GM12891 (cell line): ENCODE results near the gene SPATC1L.

Source experiments
- PAX5 ChIP-seq: IDR thresholded peaks from 2 replicates; pipeline ENCODE4 v1.6.1; 2011; ENCODE audit warnings: low read length, moderate library complexity, mild to moderate bottlenecking; ENCODE audit not compliant: insufficient read depth, severe bottlenecking
- POLR2A ChIP-seq: IDR thresholded peaks from 2 replicates; pipeline ENCODE4 v1.6.1; 2011; ENCODE audit warnings: low read depth, low read length, control low read depth
- TAF1 ChIP-seq: IDR thresholded peaks from 2 replicates; pipeline ENCODE4 v1.6.1; 2011; ENCODE audit warnings: low read depth, low read length, control low read depth

- TF ChIP-seq TAF1 (no peak), POLR2A (no peak), PAX5 (no peak)
These were observed 11.3 kb downstream of the SPATC1L start for GRCh38 chr21:46172863-46173528.
